NCI-H1092 treated with DMSO at 0.1 percent for 48 hours (cell line): ENCODE data around the gene MYRIP.
"Not testable (repeated sequence)": the region's sequence is repeated elsewhere in the genome, so short reads cannot be mapped to it uniquely, and the experiment has no call there.

Experiments used
- DNase-seq: peaks from one replicate; lab custom pipeline; 2025; lab: John Stamatoyannopoulos, UW

The MYRIP gene

GRCh38 chr3:40237889-40238571 lies 428.6 kb downstream of the MYRIP start:
- no peak for DNase-seq

- no peak for DNase-seq
Observed at GRCh38 chr3:40240921-40241320, 431.5 kb downstream of the MYRIP start.

GRCh38 chr3:40242216-40242615 lies 432.8 kb downstream of the MYRIP start:
- DNase-seq: no peak

GRCh38 chr3:40242638-40243037 lies 433.2 kb downstream of the MYRIP start:
- no peak for DNase-seq

GRCh38 chr3:40243056-40243455 lies 433.6 kb downstream of the MYRIP start:
- DNase-seq: no peak

GRCh38 chr3:40247714-40248454 lies 438.5 kb downstream of the MYRIP start:
- no peak for DNase-seq

GRCh38 chr3:40248591-40248990 lies 439.2 kb downstream of the MYRIP start:
- DNase-seq: no peak

- DNase-seq: no peak
Observed at GRCh38 chr3:40249168-40249567, 439.8 kb downstream of the MYRIP start.

- no peak for DNase-seq
Observed at GRCh38 chr3:40254491-40254890, 445.1 kb downstream of the MYRIP start.

- DNase-seq: no peak
Observed at GRCh38 chr3:40254891-40255290, 445.5 kb downstream of the MYRIP start.

GRCh38 chr3:40255532-40255931 lies 446.1 kb downstream of the MYRIP start:
- DNase-seq: no peak

- DNase-seq: no peak
Observed at GRCh38 chr3:40258064-40258463, 448.7 kb downstream of the MYRIP start.

GRCh38 chr3:40258555-40258954 lies 449.1 kb downstream of the MYRIP start:
- DNase-seq: no peak

- no peak for DNase-seq
Observed at GRCh38 chr3:40262331-40262730, 452.9 kb downstream of the MYRIP start.

GRCh38 chr3:40264451-40264850 lies 455.0 kb downstream of the MYRIP start:
- DNase-seq: no peak

GRCh38 chr3:40265181-40265580 lies 455.8 kb downstream of the MYRIP start:
- no peak for DNase-seq

- no peak for DNase-seq
Observed at GRCh38 chr3:40267937-40268724, 458.7 kb downstream of the MYRIP start.

- no peak for DNase-seq
Observed at GRCh38 chr3:40268802-40269524, 459.6 kb downstream of the MYRIP start.

GRCh38 chr3:40278791-40279190 lies 469.4 kb downstream of the MYRIP start:
- DNase-seq: no peak

GRCh38 chr3:40281995-40282394 lies 472.6 kb downstream of the MYRIP start:
- DNase-seq: no peak

- DNase-seq: not testable (repeated sequence)
Observed at GRCh38 chr3:40283057-40283456, 473.6 kb downstream of the MYRIP start.

GRCh38 chr3:40287248-40287647 lies 477.8 kb downstream of the MYRIP start:
- DNase-seq: no peak
